SK-N-SH (cell line): ENCODE data around the gene ELAVL4. TPM values are rescaled to one million over a fixed set of nuclear protein-coding genes. Genes with fewer than 3 reads are reported as not detected.

ENCODE experiments used
- CTCF ChIA-PET: fragments of 300-600, 350-600 bp; formaldehyde crosslinking; extraction: SDS; loops from one replicate; lab custom pipeline; 2021; lab: Yijun Ruan, JAX
- POLR2A ChIA-PET: fragments of 350-600 bp; sonication (Branson Sonifier 250); formaldehyde crosslinking; extraction: SDS; loops from one replicate; lab custom pipeline; 2020; ENCODE audit warnings: antibody characterized with exemption, inconsistent platforms; lab: Yijun Ruan, JAX
- DNase-seq: peaks from one replicate; pipeline ENCODE4 v3.0.0; 2012
- H2AFZ ChIP-seq: fragments of 200-600 bp; sonication (generic); 2 replicates; pipeline ENCODE4 v1.8.1; 2016; ENCODE audit warnings: antibody characterized with exemption, mild to moderate bottlenecking, low read depth
- H3F3A ChIP-seq: fragments of 200-600 bp; sonication (generic); replicated peaks from 2 replicates; pipeline ENCODE3; 2016; ENCODE audit warnings: antibody characterized with exemption, mild to moderate bottlenecking; ENCODE audit not compliant: insufficient read depth
- H3K27ac ChIP-seq, 2 experiments: fragments of 200-500 bp in 1 of 2; fragments of 200-600 bp in 1 of 2; sonication (Bioruptor generic) in 1 of 2; sonication (generic), shearing (Covaris generic) in 1 of 2; 2 replicates each; pipeline versions ENCODE4 v1.5.1 to v1.6.1; 2014 to 2016; ENCODE audit warnings: low read depth in 2 of 2, inconsistent platforms in 1 of 2, low read length in 1 of 2, mild to moderate bottlenecking in 1 of 2, mixed read lengths in 1 of 2
- H3K27me3 ChIP-seq: fragments of 200-600 bp; sonication (generic), shearing (Covaris generic); 2 replicates; pipeline ENCODE4 v1.6.1; 2016; ENCODE audit warnings: mixed run types; ENCODE audit not compliant: insufficient read depth
- H3K36me3 ChIP-seq, 2 experiments: fragments of 200-500 bp in 1 of 2; fragments of 200-600 bp in 1 of 2; sonication (Bioruptor generic) in 1 of 2; sonication (generic) in 1 of 2; replicated peaks in 1 of 2; 2 replicates each; pipeline versions ENCODE3 to v1.5.1; 2014 to 2016; ENCODE audit warnings: low read length in 1 of 2, mild to moderate bottlenecking in 1 of 2; ENCODE audit not compliant: insufficient read depth in 2 of 2, control insufficient read depth in 1 of 2
- H3K4me1 ChIP-seq, 2 experiments: fragments of 200-500 bp in 1 of 2; fragments of 200-600 bp in 1 of 2; sonication (Bioruptor generic) in 1 of 2; sonication (generic), shearing (Covaris generic) in 1 of 2; 2 replicates each; pipeline versions ENCODE4 v1.5.1 to v1.6.1; 2014 to 2016; ENCODE audit warnings: low read depth in 1 of 2, low read length in 1 of 2, mixed run types in 1 of 2; ENCODE audit not compliant: insufficient read depth in 2 of 2, control insufficient read depth in 1 of 2
- H3K4me2 ChIP-seq: fragments of 200-600 bp; sonication (generic), shearing (Covaris generic); 2 replicates; pipeline ENCODE4 v1.6.1; 2017; ENCODE audit warnings: mixed run types
- H3K4me3 ChIP-seq, 2 experiments: fragments of 200-500 bp in 1 of 2; fragments of 200-600 bp in 1 of 2; sonication (Bioruptor generic) in 1 of 2; sonication (generic), shearing (Covaris generic) in 1 of 2; 2 replicates each; pipeline versions ENCODE4 v1.5.1 to v1.8.1; 2014 to 2016; ENCODE audit warnings: low read depth in 2 of 2, inconsistent platforms in 1 of 2, low read length in 1 of 2, mild to moderate bottlenecking in 1 of 2, mixed read lengths in 1 of 2, moderate library complexity in 1 of 2
- H3K79me2 ChIP-seq: fragments of 200-600 bp; sonication (generic); 2 replicates; pipeline ENCODE4 v1.8.1; 2017; ENCODE audit warnings: mild to moderate bottlenecking; ENCODE audit not compliant: insufficient read depth
- H3K9ac ChIP-seq: fragments of 200-600 bp; sonication (generic); 2 replicates; pipeline ENCODE4 v1.6.1; 2017; ENCODE audit warnings: mixed run types
- H3K9me2 ChIP-seq: fragments of 200-600 bp; sonication (generic); 2 replicates; pipeline ENCODE4 v1.6.1; 2017; ENCODE audit warnings: mixed run types
- H3K9me3 ChIP-seq: fragments of 200-600 bp; sonication (generic); 2 replicates; pipeline ENCODE4 v1.6.1; 2017; ENCODE audit warnings: mixed run types, mild to moderate bottlenecking, moderate library complexity
- H4K20me1 ChIP-seq: fragments of 200-600 bp; sonication (generic); 2 replicates; pipeline ENCODE4 v1.6.1; 2017; ENCODE audit warnings: mild to moderate bottlenecking, mixed run types; ENCODE audit not compliant: insufficient read depth
- CTCF ChIP-seq: fragments of 200-600 bp; sonication (generic); IDR thresholded peaks from 2 replicates; pipeline ENCODE4 v1.6.1; 2017; ENCODE audit warnings: antibody characterized with exemption, mild to moderate bottlenecking, moderate library complexity
- ELF1 ChIP-seq: IDR thresholded peaks from 2 replicates; pipeline ENCODE4 v1.4.0; 2012
- EZH2phosphoT487 ChIP-seq: fragments of 200-600 bp; sonication (generic); IDR thresholded peaks from 2 replicates; pipeline ENCODE4 v1.6.1; 2017; ENCODE audit warnings: low read depth, mixed run types, mild to moderate bottlenecking, antibody characterized with exemption, moderate library complexity, borderline replicate concordance
- FOSL2 ChIP-seq: IDR thresholded peaks from 2 replicates; pipeline ENCODE4 v1.4.0; 2012; ENCODE audit warnings: low read depth, mild to moderate bottlenecking, moderate library complexity, borderline replicate concordance
- FOXJ3 ChIP-seq: sonication (generic); formaldehyde crosslinking; IDR thresholded peaks from 2 replicates; pipeline ENCODE4 v1.5.1; 2020; ENCODE audit warnings: mild to moderate bottlenecking, missing genetic modification reagents
- FOXM1 ChIP-seq: IDR thresholded peaks from 2 replicates; pipeline ENCODE4 v1.4.0; 2012; ENCODE audit warnings: low read depth, mild to moderate bottlenecking
- GATA2 ChIP-seq: sonication (generic); formaldehyde crosslinking; IDR thresholded peaks from 2 replicates; pipeline ENCODE4 v1.5.0; 2020; ENCODE audit warnings: mild to moderate bottlenecking, missing genetic modification reagents
- MAX ChIP-seq: IDR thresholded peaks from 2 replicates; pipeline ENCODE4 v1.4.0; 2012; ENCODE audit warnings: low read depth
- MEF2A ChIP-seq: IDR thresholded peaks from 2 replicates; pipeline ENCODE4 v1.4.0; 2012; ENCODE audit warnings: low read depth, borderline replicate concordance
- MXI1 ChIP-seq: IDR thresholded peaks from 2 replicates; pipeline ENCODE4 v1.6.1; 2012; ENCODE audit warnings: mild to moderate bottlenecking, low read depth, low read length, improper control_type of control experiment
- NFIC ChIP-seq: IDR thresholded peaks from 2 replicates; pipeline ENCODE4 v1.4.0; 2012; ENCODE audit warnings: borderline replicate concordance
- PBX3 ChIP-seq: IDR thresholded peaks from 2 replicates; pipeline ENCODE4; 2012
- POLR2AphosphoS5 ChIP-seq: IDR thresholded peaks from 2 replicates; pipeline ENCODE4 v1.6.1; 2012; ENCODE audit warnings: low read depth, low read length
- RAD21 ChIP-seq: IDR thresholded peaks from 2 replicates; pipeline ENCODE4 v1.6.1; 2012; ENCODE audit warnings: mild to moderate bottlenecking, low read length
- SMC3 ChIP-seq: IDR thresholded peaks from 2 replicates; pipeline ENCODE4 v1.6.1; 2012; ENCODE audit warnings: low read depth, low read length, improper control_type of control experiment
- TEAD4 ChIP-seq: IDR thresholded peaks from 2 replicates; pipeline ENCODE4 v1.4.0; 2012; ENCODE audit warnings: mild to moderate bottlenecking, borderline replicate concordance; ENCODE audit not compliant: insufficient read depth
- USF2 ChIP-seq: fragments of 150-350 bp; IDR thresholded peaks from 2 replicates; pipeline ENCODE4 v1.6.1; 2017; ENCODE audit warnings: antibody characterized with exemption, low read length, low read depth, borderline replicate concordance
- WGBS: methylation state at CpG from one replicate; pipeline ENCODE4 v1.1.6; 2017; ENCODE audit warnings: low lambda C conversion rate; 5-methylcytosine and 5-hydroxymethylcytosine counted together
- polyA plus RNA-seq, 3 experiments: library from polyadenylated mRNA; depleted of rRNA; stranded (reverse); fragments of >200 nt; gene quantifications; 2 replicates each; pipeline ENCODE4 v1.2.3, GENCODE V29; 2012

The ELAVL4 gene
- polyA plus RNA-seq, 1 of the 3 experiments (the other 2 are of a cell fraction): 2.7 TPM

- Histone ChIP-seq H3K36me3 (no peaks in the 10 kb centered on the region), H3K9ac (no peak overlapping the region), H3K4me3 (no peak overlapping the region), H3K9me3 (no peaks in the 10 kb centered on the region), H3K4me2 (no peak overlapping the region), H3K27ac (no peak overlapping the region), H4K20me1 (no peaks in the 10 kb centered on the region), H3F3A (no peaks in the 10 kb centered on the region), H3K79me2 (no peaks in the 10 kb centered on the region), H2AFZ (no peak overlapping the region), H3K9me2 (no peaks in the 10 kb centered on the region), H3K27me3 (no peaks in the 10 kb centered on the region), H3K4me1 (no peaks in the 10 kb centered on the region; a peak in 1 of 4 replicates)
- WGBS: 33% methylated on average over 1 of the region's 1 CpG
- DNase-seq: no peak
- TF ChIP-seq EZH2phosphoT487: no peak
- no peak for TF ChIP-seq MXI1
- no peak for TF ChIP-seq PBX3
- no peak for TF ChIP-seq POLR2AphosphoS5
- TF ChIP-seq FOSL2: no peak
- TF ChIP-seq GATA2 (CRISPR knock-in tag): no peak
- no peak for TF ChIP-seq MEF2A
- no peak for TF ChIP-seq ELF1
- POLR2A ChIA-PET: no interaction called here
- CTCF ChIA-PET: interaction anchor here (1.2 kb wide), 1 partner anchor 30 kb away, joined by 4 read pairs; no protein-coding TSS in a partner anchor
Measured at GRCh38 chr1:50077273-50077672, 31.4 kb upstream of the ELAVL4 start.

GRCh38 chr1:50080904-50081586, 27.7 kb upstream of the ELAVL4 start:
- Histone ChIP-seq H3K79me2 (no peaks in the 10 kb centered on the region), H3K36me3 (no peaks in the 10 kb centered on the region), H3K27ac (no peak overlapping the region; a peak in 1 of 4 replicates), H3K9me3 (no peaks in the 10 kb centered on the region), H3F3A (no peaks in the 10 kb centered on the region), H3K4me2 (no peak overlapping the region), H3K4me3 (no peak overlapping the region; a peak in 1 of 4 replicates), H3K9ac (no peak overlapping the region), H3K9me2 (no peaks in the 10 kb centered on the region), H3K27me3 (no peaks in the 10 kb centered on the region), H4K20me1 (no peaks in the 10 kb centered on the region), H3K4me1 (no peaks in the 10 kb centered on the region; a peak in 1 of 4 replicates), H2AFZ (no peak overlapping the region)
- TF ChIP-seq MEF2A (no peak), ELF1 (no peak), SMC3 (peak; percentile 36), FOXJ3 (CRISPR knock-in tag) (no peak), TEAD4 (no peak), NFIC (no peak), FOXM1 (no peak), CTCF (peak; percentile 50), RAD21 (peak; percentile 58), MAX (no peak), USF2 (no peak)
- ChIA-PET POLR2A (no interaction called here), CTCF (interaction anchor here (0.7 to 2.0 kb wide), 28 partner anchors 10 to 1211 kb away, joined by 3 to 11 read pairs (median 4); partner anchors contain the start of gene AGBL4)
- 77% methylated on average over 3 of the region's 3 CpGs for WGBS
- DNase-seq: peak; percentile 27
